GM12892 (cell line): ENCODE measurements around the gene SYT3.

Experiments used
- POLR2A ChIP-seq: IDR thresholded peaks from 2 replicates; pipeline ENCODE4 v1.6.1; 2011; ENCODE audit warnings: low read depth, low read length, control low read depth
- POLR2AphosphoS5 ChIP-seq: IDR thresholded peaks from 2 replicates; pipeline ENCODE4 v1.6.1; 2011; ENCODE audit warnings: low read depth, low read length, control low read depth
- TAF1 ChIP-seq: IDR thresholded peaks from 2 replicates; pipeline ENCODE4 v1.6.1; 2011; ENCODE audit warnings: low read depth, mild to moderate bottlenecking, control low read depth, low read length, borderline replicate concordance

GRCh38 chr19:50632151-50632835, 7.4 kb downstream of the SYT3 start:
- TF ChIP-seq POLR2AphosphoS5 = no peak
- no peak for TF ChIP-seq POLR2A
- TF ChIP-seq TAF1 = no peak
